HepG2 (cell line): ENCODE results near the gene PRICKLE2. TPM values are rescaled to one million over a fixed set of nuclear protein-coding genes. Genes with fewer than 3 reads are reported as not detected.

ENCODE experiments used
- ATAC-seq: fragments of 200-7000 bp; cut with Tn5 transposase; 3 replicates; pipeline ENCODE4 v1.9.1; 2020; ENCODE audit warnings: mild to moderate bottlenecking, moderate library complexity
- BruUV-seq: library from RNA; stranded (reverse); fragments of 400-500 nt; replicated peaks from 2 replicates; lab custom pipeline; 2021; lab: Mats Ljungman, UMichigan
- CTCF ChIA-PET: fragments of 300-600 bp; formaldehyde crosslinking; extraction: SDS; loops from one replicate; lab custom pipeline; 2021; ENCODE audit warnings: low total read pairs, inconsistent platforms, low intra/inter-chr PET ratio; lab: Yijun Ruan, JAX
- POLR2A ChIA-PET: fragments of 350-600 bp; sonication (Branson Sonifier 250); formaldehyde crosslinking; loops from one replicate; lab custom pipeline; 2020; ENCODE audit warnings: antibody characterized with exemption, inconsistent platforms; lab: Yijun Ruan, JAX
- DNase-seq: peaks from one replicate; pipeline ENCODE4 v3.0.0-alpha.2; 2015; ENCODE audit warnings: low spot score
- FAIRE-seq: peaks from 3 replicates; lab custom pipeline; 2011; peaks lifted over from hg19 to GRCh38; lab: Jason Lieb, UNC
- H2AFZ ChIP-seq: one replicate; pipeline ENCODE4 v1.6.1; 2011; ENCODE audit warnings: low read length, inconsistent platforms
- H3K27ac ChIP-seq: fragments of 300-600 bp; 3 replicates; pipeline ENCODE4 v1.8.0; 2011; ENCODE audit warnings: mixed run types, mild to moderate bottlenecking, mixed read lengths, low read length, inconsistent platforms; ENCODE audit not compliant: insufficient read depth; ENCODE audit errors: extremely low read length
- H3K27me3 ChIP-seq, 2 experiments: fragments of 200-600 bp in 1 of 2; 2 replicates in 1 of 2; 3 replicates in 1 of 2; pipeline versions ENCODE4 v1.6.0 to v1.8.0; 2011; ENCODE audit warnings: low read length in 2 of 2, mild to moderate bottlenecking in 2 of 2, moderate library complexity in 2 of 2, inconsistent platforms in 1 of 2; ENCODE audit not compliant: insufficient read depth in 2 of 2, control insufficient read depth in 1 of 2
- H3K36me3 ChIP-seq, 2 experiments: fragments of 200-600 bp in 1 of 2; replicated peaks in 1 of 2; 2 replicates in 1 of 2; 3 replicates in 1 of 2; pipeline versions ENCODE4 v1.5.1 to v1.8.0; 2011; ENCODE audit warnings: low read length in 2 of 2, inconsistent platforms in 1 of 2; ENCODE audit not compliant: insufficient read depth in 2 of 2, control insufficient read depth in 1 of 2
- H3K4me1 ChIP-seq: 2 replicates; pipeline ENCODE4 v1.5.1; 2012; ENCODE audit warnings: low read length, inconsistent platforms; ENCODE audit not compliant: insufficient read depth
- H3K4me2 ChIP-seq: 2 replicates; pipeline ENCODE4 v1.6.0; 2011; ENCODE audit warnings: low read depth, low read length, inconsistent platforms
- H3K4me3 ChIP-seq, 3 experiments: fragments of 200-600 bp in 1 of 3; sonication (generic), shearing (Covaris generic) in 1 of 3; replicated peaks in 1 of 3; 2 replicates each; pipeline ENCODE4 v1.5.1; 2011 to 2016; ENCODE audit warnings: low read length in 3 of 3, inconsistent platforms in 2 of 3, low read depth in 2 of 3, mild to moderate bottlenecking in 2 of 3, control low read depth in 1 of 3, mixed read lengths in 1 of 3; ENCODE audit not compliant: insufficient read depth in 1 of 3
- H3K79me2 ChIP-seq: one replicate; pipeline ENCODE4 v1.6.1; 2011; ENCODE audit warnings: low read length, inconsistent platforms; ENCODE audit not compliant: insufficient read depth
- H3K9ac ChIP-seq: 2 replicates; pipeline ENCODE4 v1.6.0; 2011; ENCODE audit warnings: mild to moderate bottlenecking, low read depth, low read length, inconsistent platforms; ENCODE audit not compliant: insufficient read depth
- H3K9me3 ChIP-seq: 2 replicates; pipeline ENCODE4 v1.5.1; 2012; ENCODE audit warnings: mild to moderate bottlenecking, low read length
- H4K20me1 ChIP-seq: 2 replicates; pipeline ENCODE4 v1.6.0; 2011; ENCODE audit warnings: inconsistent platforms, mild to moderate bottlenecking, low read length, moderate library complexity; ENCODE audit not compliant: insufficient read depth
- AKAP8 ChIP-seq: sonication (generic); formaldehyde crosslinking; IDR thresholded peaks from 2 replicates; pipeline ENCODE4 v1.5.1; 2020; ENCODE audit warnings: mild to moderate bottlenecking, missing genetic modification reagents
- ARNT2 ChIP-seq: sonication (generic); formaldehyde crosslinking; IDR thresholded peaks from 2 replicates; pipeline ENCODE4 v1.8.0; 2022; ENCODE audit warnings: mild to moderate bottlenecking, low read depth, missing genetic modification reagents, moderate library complexity
- ATM ChIP-seq: fragments of 450-650 bp; IDR thresholded peaks from 2 replicates; pipeline ENCODE4 v1.7.1; 2017; ENCODE audit warnings: mild to moderate bottlenecking, borderline replicate concordance
- CEBPB ChIP-seq: IDR thresholded peaks from 2 replicates; pipeline ENCODE4 v1.6.1; 2011; ENCODE audit warnings: low read depth, low read length, improper control_type of control experiment, borderline replicate concordance
- EHMT2 ChIP-seq: fragments of 200-600 bp; sonication (generic); IDR thresholded peaks from 2 replicates; pipeline ENCODE4 v1.7.0; 2017; ENCODE audit warnings: antibody characterized with exemption, low read depth, low read length, borderline replicate concordance
- POGZ ChIP-seq: sonication (generic); formaldehyde crosslinking; IDR thresholded peaks from 2 replicates; pipeline ENCODE4 v1.4.0; 2020; ENCODE audit warnings: mild to moderate bottlenecking, missing genetic modification reagents
- RBAK ChIP-seq: sonication (generic); formaldehyde crosslinking; IDR thresholded peaks from 2 replicates; pipeline ENCODE4 v1.5.1; 2020; ENCODE audit warnings: mild to moderate bottlenecking, missing genetic modification reagents
- TAF15 ChIP-seq: fragments of 200-400 bp; formaldehyde crosslinking; IDR thresholded peaks from one replicate; pipeline ENCODE4 v1.6.1; 2018; ENCODE audit warnings: mild to moderate bottlenecking, low read depth, low read length; ENCODE audit not compliant: poor library complexity, severe bottlenecking
- TBX2 ChIP-seq: sonication (generic); formaldehyde crosslinking; IDR thresholded peaks from 2 replicates; pipeline ENCODE4 v1.5.0; 2020; ENCODE audit warnings: missing genetic modification reagents, mild to moderate bottlenecking, borderline replicate concordance
- TFE3 ChIP-seq: IDR thresholded peaks from 2 replicates; pipeline ENCODE4 v1.6.1; 2016
- ZBTB43 ChIP-seq: sonication (generic); formaldehyde crosslinking; conservative IDR thresholded peaks from 2 replicates; pipeline ENCODE4 v1.4.0; 2020; ENCODE audit warnings: missing genetic modification reagents
- ZNF501 ChIP-seq: sonication (generic); formaldehyde crosslinking; IDR thresholded peaks from 2 replicates; pipeline ENCODE4 v1.5.1; 2020; ENCODE audit warnings: mild to moderate bottlenecking, moderate library complexity, missing genetic modification reagents
- ZNF678 ChIP-seq: sonication (generic); formaldehyde crosslinking; IDR thresholded peaks from 2 replicates; pipeline ENCODE4 v1.4.0; 2020; ENCODE audit warnings: mild to moderate bottlenecking, missing genetic modification reagents
- ZNF713 ChIP-seq: sonication (generic); formaldehyde crosslinking; IDR thresholded peaks from 2 replicates; pipeline ENCODE4 v1.4.0; 2020; ENCODE audit warnings: mild to moderate bottlenecking, missing genetic modification reagents
- WGBS: methylation state at CpG from one replicate; pipeline ENCODE4 v1.1.6; 2017; ENCODE audit warnings: low lambda C conversion rate; 5-methylcytosine and 5-hydroxymethylcytosine counted together
- in situ Hi-C: cut with HindIII; loops from 2 replicates; pipeline ENCODE4 v1.10.0; 2017; ENCODE audit warnings: low pct_unique_long_range_greater_than_20kb; ENCODE audit not compliant: extremely low pct_ligation_motif_present
- intact Hi-C: fragments of 100-400 bp; cut with micrococcal nuclease; formaldehyde crosslinking; loops from one replicate; pipeline ENCODE4 v1.10.0; 2022; ENCODE audit not compliant: unreplicated experiment
- polyA plus RNA-seq, 8 experiments: library from polyadenylated mRNA; depleted of rRNA in 3 of 8; stranded (reverse) in 7 of 8; unstranded in 1 of 8; fragments of >200 nt; fragmentation: Illumina TruSeq in 4 of 8; extraction: Trizol in 4 of 8; gene quantifications; 2 replicates each; pipeline versions ENCODE4 v1.2.1 to v1.2.3, GENCODE V29; 2011 to 2016; ENCODE audit warnings: low read depth in 4 of 8, missing spikeins in 1 of 8, mixed read lengths in 1 of 8; ENCODE audit not compliant: insufficient read depth in 1 of 8
- total RNA-seq, 5 experiments: library from RNA; depleted of rRNA; stranded (reverse); fragments of >200 nt; fragmentation: Illumina TruSeq; extraction: Trizol; gene quantifications; 2 replicates each; pipeline ENCODE4 v1.2.3, GENCODE V29; 2016; ENCODE audit warnings: low read depth in 1 of 5

The PRICKLE2 gene
- total and polyA plus RNA-seq, 2 of the 13 experiments (the other 11 are each of a cell fraction or from before 2014, with no cell fraction given) = 0.01 to 0.07 TPM

GRCh38 chr3:64237083-64237482 is 11.8 kb upstream of the PRICKLE2 start:
- intact Hi-C loops (no loop called here), in situ Hi-C loops (no loop called here)
- POLR2A ChIA-PET = no interaction called here
- Histone ChIP-seq H3K4me1 (peaks cover 6% of the 10 kb centered on the region), H3K27me3 (no peaks in the 10 kb centered on the region), H3K9me3 (no peaks in the 10 kb centered on the region), H3K4me3 (no peak overlapping the region), H3K9ac (no peak overlapping the region), H3K27ac (no peak overlapping the region), H3K79me2 (no peaks in the 10 kb centered on the region), H2AFZ (no peak overlapping the region), H3K36me3 (no peaks in the 10 kb centered on the region), H3K4me2 (no peak overlapping the region), H4K20me1 (no peaks in the 10 kb centered on the region)
- WGBS = 74% methylated on average over 7 of the region's 7 CpGs
- BruUV-seq = no TSS peak
- DNase-seq (no peak), FAIRE-seq (no peak), ATAC-seq (no peak)
- CTCF ChIA-PET = no interaction called here
- TF ChIP-seq ARNT2 (CRISPR knock-in tag) (no peak), TBX2 (no peak), ZNF501 (CRISPR knock-in tag) (no peak)
- TF ChIP-seq, all 625 proteins: peak for 0

GRCh38 chr3:64235605-64236004 is 10.3 kb upstream of the PRICKLE2 start:
- no peaks in the 10 kb centered on the region for H3K79me2 ChIP-seq
- WGBS = 75% methylated on average over 3 of the region's 3 CpGs
- no peak overlapping the region for H3K4me3 ChIP-seq
- H3K36me3 ChIP-seq = no peaks in the 10 kb centered on the region
- no peak for TF ChIP-seq POGZ
- no peak for TF ChIP-seq TFE3 (CRISPR knock-in tag)
- no peak for TF ChIP-seq ZBTB43 (CRISPR knock-in tag)
- TF ChIP-seq ZNF678 (CRISPR knock-in tag) = no peak
- TF ChIP-seq EHMT2 = no peak
- no peak for TF ChIP-seq ATM
- no peak for TF ChIP-seq ZNF713 (CRISPR knock-in tag)
- no peak for TF ChIP-seq TAF15
- TF ChIP-seq CEBPB = no peak
- TF ChIP-seq AKAP8 (CRISPR knock-in tag) = no peak
- no peak for TF ChIP-seq RBAK (CRISPR knock-in tag)
- ATAC-seq = no peak
- intact Hi-C loops (no loop called here), in situ Hi-C loops (no loop called here)
- FAIRE-seq = no peak
- DNase-seq = no peak
- no TSS peak for BruUV-seq
- H3K9ac ChIP-seq = no peak overlapping the region
- H2AFZ ChIP-seq = no peak overlapping the region
- no peak overlapping the region for H3K4me2 ChIP-seq
- CTCF ChIA-PET = no interaction called here
- no peaks in the 10 kb centered on the region for H3K9me3 ChIP-seq
- no peaks in the 10 kb centered on the region for H4K20me1 ChIP-seq
- peaks cover 6% of the 10 kb centered on the region for H3K4me1 ChIP-seq
- H3K27me3 ChIP-seq = no peaks in the 10 kb centered on the region
- POLR2A ChIA-PET = no interaction called here
- no peak overlapping the region for H3K27ac ChIP-seq
